ENCODE data around the gene LGALS14.

Gene LGALS14

DNA sequence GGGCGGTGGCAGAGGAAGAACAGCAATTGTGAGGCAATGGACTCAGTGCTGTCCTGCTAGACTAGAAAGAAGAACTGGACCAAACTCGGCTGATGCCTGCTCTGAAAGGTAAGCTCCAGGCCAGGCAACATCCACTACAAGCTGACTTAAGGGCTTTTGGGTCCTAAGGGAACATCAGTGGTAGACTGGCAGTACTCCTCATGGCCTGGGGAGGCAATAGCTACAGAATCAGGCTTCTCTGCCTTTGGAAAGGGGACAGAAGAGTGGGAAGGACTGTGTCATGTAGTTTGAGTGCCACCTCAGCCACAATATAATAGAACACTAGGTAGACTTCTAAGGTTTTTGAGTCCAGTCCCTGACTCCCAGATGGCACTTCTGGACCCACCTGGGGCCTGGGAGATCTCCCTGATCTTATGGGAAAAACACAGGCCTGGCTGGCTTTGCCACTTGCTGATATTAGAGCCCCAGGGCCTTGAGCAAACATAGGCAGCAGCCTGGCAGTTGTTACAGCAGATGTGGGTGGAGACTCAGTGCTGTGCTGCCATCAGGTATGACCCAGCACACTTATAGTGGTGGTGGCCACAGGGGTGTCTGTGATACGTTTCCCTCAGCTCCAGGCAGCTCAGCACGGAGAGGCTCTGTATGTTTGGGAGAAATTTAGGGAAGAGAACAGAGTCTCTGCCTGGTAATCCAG is 42.7 kb downstream of the LGALS14 start:
- H3K9me3 ChIP-seq (ENCODE audit: severe bottlenecking), result no peaks in the 10 kb centered on the region
- no peaks in the 10 kb centered on the region for H3K36me3 ChIP-seq
- H3K27me3 ChIP-seq (ENCODE audit: insufficient read depth, low read depth, severe bottlenecking), result peaks cover 87% of the 10 kb centered on the region
- TF ChIP-seq, protein P1, sequence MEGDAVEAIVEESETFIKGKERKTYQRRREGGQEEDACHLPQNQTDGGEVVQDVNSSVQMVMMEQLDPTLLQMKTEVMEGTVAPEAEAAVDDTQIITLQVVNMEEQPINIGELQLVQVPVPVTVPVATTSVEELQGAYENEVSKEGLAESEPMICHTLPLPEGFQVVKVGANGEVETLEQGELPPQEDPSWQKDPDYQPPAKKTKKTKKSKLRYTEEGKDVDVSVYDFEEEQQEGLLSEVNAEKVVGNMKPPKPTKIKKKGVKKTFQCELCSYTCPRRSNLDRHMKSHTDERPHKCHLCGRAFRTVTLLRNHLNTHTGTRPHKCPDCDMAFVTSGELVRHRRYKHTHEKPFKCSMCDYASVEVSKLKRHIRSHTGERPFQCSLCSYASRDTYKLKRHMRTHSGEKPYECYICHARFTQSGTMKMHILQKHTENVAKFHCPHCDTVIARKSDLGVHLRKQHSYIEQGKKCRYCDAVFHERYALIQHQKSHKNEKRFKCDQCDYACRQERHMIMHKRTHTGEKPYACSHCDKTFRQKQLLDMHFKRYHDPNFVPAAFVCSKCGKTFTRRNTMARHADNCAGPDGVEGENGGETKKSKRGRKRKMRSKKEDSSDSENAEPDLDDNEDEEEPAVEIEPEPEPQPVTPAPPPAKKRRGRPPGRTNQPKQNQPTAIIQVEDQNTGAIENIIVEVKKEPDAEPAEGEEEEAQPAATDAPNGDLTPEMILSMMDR (IDR thresholded peaks at IDR 0.05; ENCODE audit: low read depth, low read length), result no peak
- no peak for DNase-seq
- no peak overlapping the region for H3K4me3 ChIP-seq (ENCODE audit: low read depth, low read length)
- no peak overlapping the region for H3K27ac ChIP-seq

DNA sequence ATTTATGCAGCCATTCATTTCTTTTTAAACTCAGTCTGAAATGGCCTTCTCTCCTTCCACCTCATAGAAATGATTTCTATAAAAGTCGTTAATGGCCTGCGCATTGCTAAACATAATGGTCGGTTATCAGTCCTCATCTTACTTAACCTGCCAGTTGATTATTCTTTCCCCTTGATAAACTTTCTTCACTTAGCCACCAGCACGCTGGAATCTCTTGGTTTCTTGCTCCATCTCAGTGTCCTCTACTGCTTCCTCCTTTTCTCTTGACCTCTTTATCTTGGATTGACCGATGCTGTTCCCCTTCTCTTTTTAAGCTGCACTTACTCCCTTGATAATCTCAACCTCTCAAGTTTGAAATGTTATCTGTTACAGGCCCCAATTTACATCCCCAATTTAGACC is 45.7 kb downstream of the LGALS14 start:
- TF ChIP-seq, protein P1 (IDR thresholded peaks at IDR 0.05; ENCODE audit: low read depth, low read length), result no peak
- H3K36me3 ChIP-seq, result no peaks in the 10 kb centered on the region
- peaks cover 2% of the 10 kb centered on the region for H3K9me3 ChIP-seq (ENCODE audit: severe bottlenecking)
- no peak for DNase-seq
- no peak overlapping the region for H3K27ac ChIP-seq
- no peak overlapping the region for H3K4me3 ChIP-seq (ENCODE audit: low read depth, low read length)
- peaks cover 91% of the 10 kb centered on the region for H3K27me3 ChIP-seq (ENCODE audit: insufficient read depth, low read depth, severe bottlenecking)

DNA sequence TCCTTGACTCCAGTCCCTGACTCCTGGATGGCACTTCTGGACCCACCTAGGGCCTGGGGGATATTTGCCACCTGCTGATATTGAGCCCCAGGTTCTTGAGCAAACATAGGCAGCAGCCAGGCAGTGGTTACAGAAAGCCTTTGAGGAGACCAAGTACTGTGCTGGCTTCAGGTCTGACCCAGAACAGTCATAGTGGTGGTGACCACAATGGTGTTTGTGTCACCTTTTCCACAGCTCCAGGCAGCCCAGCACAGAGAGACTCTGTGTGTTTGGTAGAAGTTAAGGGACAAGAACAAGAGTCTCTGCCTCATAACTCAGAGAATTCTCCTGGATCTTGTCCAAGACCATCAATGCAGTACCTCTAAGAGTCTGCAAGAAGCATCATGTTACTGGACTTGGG is 48.1 kb downstream of the LGALS14 start:
- Histone ChIP-seq H3K36me3 (no peaks in the 10 kb centered on the region), H3K4me3 (ENCODE audit: low read depth, low read length) (no peak overlapping the region), H3K9me3 (ENCODE audit: severe bottlenecking) (peaks cover 2% of the 10 kb centered on the region), H3K27ac (no peak overlapping the region), H3K27me3 (ENCODE audit: insufficient read depth, low read depth, severe bottlenecking) (peaks cover 95% of the 10 kb centered on the region)
- TF ChIP-seq, protein P1 (IDR thresholded peaks at IDR 0.05; ENCODE audit: low read depth, low read length), result no peak
- no peak for DNase-seq

DNA sequence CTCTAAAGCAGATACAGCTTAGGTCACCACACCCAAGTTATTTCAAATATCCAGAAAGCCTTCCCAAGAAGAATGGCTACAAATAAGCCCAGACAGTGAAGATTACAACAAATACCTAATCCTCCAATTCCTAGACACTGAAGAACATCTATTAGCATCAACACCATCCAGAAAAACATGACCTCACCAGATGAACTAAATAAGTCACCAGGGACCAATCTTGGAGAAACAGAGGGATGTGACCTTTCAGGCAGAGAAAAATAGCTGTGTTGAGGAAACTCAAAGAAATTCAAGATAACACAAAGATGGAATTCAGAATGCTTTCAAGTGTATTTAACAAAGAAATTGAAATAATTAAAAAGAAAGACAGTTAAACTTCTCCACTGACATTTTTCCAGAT is 48.5 kb downstream of the LGALS14 start:
- no peaks in the 10 kb centered on the region for H3K36me3 ChIP-seq
- DNase-seq, result no peak
- no peak overlapping the region for H3K27ac ChIP-seq
- H3K27me3 ChIP-seq (ENCODE audit: insufficient read depth, low read depth, severe bottlenecking), result peaks cover 95% of the 10 kb centered on the region
- H3K9me3 ChIP-seq (ENCODE audit: severe bottlenecking), result peaks cover 2% of the 10 kb centered on the region
- H3K4me3 ChIP-seq (ENCODE audit: low read depth, low read length), result no peak overlapping the region
- TF ChIP-seq, protein P1 (IDR thresholded peaks at IDR 0.05; ENCODE audit: low read depth, low read length), result no peak

DNA sequence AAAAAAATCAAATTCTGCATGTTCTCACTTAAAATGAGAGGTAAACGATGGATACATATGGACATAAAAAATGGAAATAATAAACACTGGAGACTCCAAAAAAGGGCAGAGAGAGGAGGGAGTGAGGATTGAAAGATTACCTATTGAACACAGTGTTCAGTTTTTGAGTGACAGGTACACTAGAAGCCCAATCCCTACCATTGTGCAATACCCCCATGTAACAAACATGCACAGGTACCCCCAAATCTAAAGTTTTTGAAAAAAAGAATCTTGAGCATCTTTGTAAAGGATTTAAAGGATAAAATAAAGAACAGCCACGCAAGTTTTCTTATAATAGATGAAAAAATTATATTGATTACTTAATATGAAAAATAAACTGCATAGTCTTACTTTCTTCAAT is 50.3 kb downstream of the LGALS14 start:
- Histone ChIP-seq H3K27ac (no peak overlapping the region), H3K9me3 (ENCODE audit: severe bottlenecking) (peaks cover 2% of the 10 kb centered on the region), H3K27me3 (ENCODE audit: insufficient read depth, low read depth, severe bottlenecking) (peaks cover 96% of the 10 kb centered on the region), H3K36me3 (no peaks in the 10 kb centered on the region), H3K4me3 (ENCODE audit: low read depth, low read length) (no peak overlapping the region)
- TF ChIP-seq, protein P1 (IDR thresholded peaks at IDR 0.05; ENCODE audit: low read depth, low read length), result no peak
- DNase-seq, result no peak

DNA sequence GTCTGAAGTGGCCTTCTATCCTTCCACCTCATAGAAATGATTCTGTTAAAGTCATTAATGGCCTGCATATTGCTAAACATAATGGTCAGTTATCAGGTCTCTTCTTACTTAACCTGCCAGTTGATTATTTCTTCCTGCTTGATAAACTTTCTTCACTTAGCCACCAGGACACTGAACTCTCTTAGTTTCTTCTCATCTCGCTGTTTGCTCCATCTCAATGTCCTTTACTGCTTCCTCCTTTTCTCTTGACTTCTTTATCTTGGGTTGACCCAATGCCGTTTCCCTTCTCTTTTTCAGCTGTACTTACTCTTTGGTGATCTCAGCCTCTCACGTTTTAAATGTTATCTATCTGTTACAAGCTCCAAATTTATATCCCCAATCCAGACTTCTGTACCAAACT is 50.7 kb downstream of the LGALS14 start:
- peaks cover 2% of the 10 kb centered on the region for H3K9me3 ChIP-seq (ENCODE audit: severe bottlenecking)
- no peaks in the 10 kb centered on the region for H3K36me3 ChIP-seq
- no peak overlapping the region for H3K4me3 ChIP-seq (ENCODE audit: low read depth, low read length)
- no peak for DNase-seq
- no peak overlapping the region for H3K27ac ChIP-seq
- peaks cover 97% of the 10 kb centered on the region for H3K27me3 ChIP-seq (ENCODE audit: insufficient read depth, low read depth, severe bottlenecking)
- TF ChIP-seq, protein P1 (IDR thresholded peaks at IDR 0.05; ENCODE audit: low read depth, low read length), result no peak
